ENCODE results near the gene VNN1.

VNN1 gene

GRCh38 chr6:132742495-132742894 is 28.6 kb upstream of the VNN1 start:
- H3K4me3 ChIP-seq (ENCODE audit: low read length): no peak overlapping the region
- no peak overlapping the region for H3K4me2 ChIP-seq (ENCODE audit: low read length)
- no peak overlapping the region for H3K9ac ChIP-seq (ENCODE audit: low read depth, low read length)
- peaks cover 3% of the 10 kb centered on the region for H3K27me3 ChIP-seq (ENCODE audit: control insufficient read depth, insufficient read depth, low read length)
- no peaks in the 10 kb centered on the region for H3K4me1 ChIP-seq (ENCODE audit: control insufficient read depth, insufficient read depth, low read length)
- H3K36me3 ChIP-seq (ENCODE audit: insufficient read depth, low read length): no peaks in the 10 kb centered on the region
- no peaks in the 10 kb centered on the region for H3K9me3 ChIP-seq (replicated peaks; ENCODE audit: low read length)

- Histone ChIP-seq H3K4me3 (ENCODE audit: low read length) (no peak overlapping the region), H3K27me3 (ENCODE audit: control insufficient read depth, insufficient read depth, low read length) (peaks cover 8% of the 10 kb centered on the region), H3K4me1 (ENCODE audit: control insufficient read depth, insufficient read depth, low read length) (no peaks in the 10 kb centered on the region), H3K9me3 (replicated peaks; ENCODE audit: low read length) (no peaks in the 10 kb centered on the region), H3K9ac (ENCODE audit: low read depth, low read length) (no peak overlapping the region), H3K36me3 (ENCODE audit: insufficient read depth, low read length) (no peaks in the 10 kb centered on the region), H3K4me2 (ENCODE audit: low read length) (no peak overlapping the region)
These were observed 27.4 kb upstream of the VNN1 start for GRCh38 chr6:132741281-132741680.

- Histone ChIP-seq H3K27me3 (ENCODE audit: control insufficient read depth, insufficient read depth, low read length) (peaks cover 11% of the 10 kb centered on the region), H3K9ac (ENCODE audit: low read depth, low read length) (no peak overlapping the region), H3K4me3 (ENCODE audit: low read length) (no peak overlapping the region), H3K4me1 (ENCODE audit: control insufficient read depth, insufficient read depth, low read length) (no peaks in the 10 kb centered on the region), H3K9me3 (replicated peaks; ENCODE audit: low read length) (no peaks in the 10 kb centered on the region), H3K4me2 (ENCODE audit: low read length) (no peak overlapping the region), H3K36me3 (ENCODE audit: insufficient read depth, low read length) (no peaks in the 10 kb centered on the region)
These were observed 22.4 kb upstream of the VNN1 start for GRCh38 chr6:132736239-132736638.

GRCh38 chr6:132734694-132735236 is 20.9 kb upstream of the VNN1 start:
- no peak overlapping the region for H3K4me2 ChIP-seq (ENCODE audit: low read length)
- no peaks in the 10 kb centered on the region for H3K36me3 ChIP-seq (ENCODE audit: insufficient read depth, low read length)
- peaks cover 11% of the 10 kb centered on the region for H3K27me3 ChIP-seq (ENCODE audit: control insufficient read depth, insufficient read depth, low read length)
- H3K9me3 ChIP-seq (replicated peaks; ENCODE audit: low read length): no peaks in the 10 kb centered on the region
- H3K9ac ChIP-seq (ENCODE audit: low read depth, low read length): no peak overlapping the region
- H3K4me3 ChIP-seq (ENCODE audit: low read length): no peak overlapping the region
- H3K4me1 ChIP-seq (ENCODE audit: control insufficient read depth, insufficient read depth, low read length): no peaks in the 10 kb centered on the region

GRCh38 chr6:132733814-132734213 is 20.0 kb upstream of the VNN1 start:
- H3K4me3 ChIP-seq (ENCODE audit: low read length): no peak overlapping the region
- no peaks in the 10 kb centered on the region for H3K9me3 ChIP-seq (replicated peaks; ENCODE audit: low read length)
- H3K4me1 ChIP-seq (ENCODE audit: control insufficient read depth, insufficient read depth, low read length): no peaks in the 10 kb centered on the region

GRCh38 chr6:132733283-132733682 is 19.4 kb upstream of the VNN1 start:
- H3K4me2 ChIP-seq (ENCODE audit: low read length): no peak overlapping the region

More at GRCh38 chr6:132733814-132734213, 20.0 kb upstream of the VNN1 start:
- Histone ChIP-seq H3K4me2 (ENCODE audit: low read length) (no peak overlapping the region), H3K36me3 (ENCODE audit: insufficient read depth, low read length) (no peaks in the 10 kb centered on the region), H3K9ac (ENCODE audit: low read depth, low read length) (no peak overlapping the region), H3K27me3 (ENCODE audit: control insufficient read depth, insufficient read depth, low read length) (peaks cover 11% of the 10 kb centered on the region)

GRCh38 chr6:132731086-132731485 is 17.2 kb upstream of the VNN1 start:
- Histone ChIP-seq H3K4me1 (ENCODE audit: control insufficient read depth, insufficient read depth, low read length) (no peaks in the 10 kb centered on the region), H3K4me2 (ENCODE audit: low read length) (no peak overlapping the region), H3K9me3 (replicated peaks; ENCODE audit: low read length) (no peaks in the 10 kb centered on the region), H3K27me3 (ENCODE audit: control insufficient read depth, insufficient read depth, low read length) (peaks cover 2% of the 10 kb centered on the region), H3K4me3 (ENCODE audit: low read length) (no peak overlapping the region), H3K36me3 (ENCODE audit: insufficient read depth, low read length) (no peaks in the 10 kb centered on the region), H3K9ac (ENCODE audit: low read depth, low read length) (no peak overlapping the region)

More at GRCh38 chr6:132733283-132733682, 19.4 kb upstream of the VNN1 start:
- Histone ChIP-seq H3K4me3 (ENCODE audit: low read length) (no peak overlapping the region), H3K9ac (ENCODE audit: low read depth, low read length) (no peak overlapping the region), H3K36me3 (ENCODE audit: insufficient read depth, low read length) (no peaks in the 10 kb centered on the region), H3K9me3 (replicated peaks; ENCODE audit: low read length) (no peaks in the 10 kb centered on the region), H3K4me1 (ENCODE audit: control insufficient read depth, insufficient read depth, low read length) (no peaks in the 10 kb centered on the region), H3K27me3 (ENCODE audit: control insufficient read depth, insufficient read depth, low read length) (peaks cover 8% of the 10 kb centered on the region)

GRCh38 chr6:132730560-132730959 is 16.7 kb upstream of the VNN1 start:
- Histone ChIP-seq H3K4me2 (ENCODE audit: low read length) (no peak overlapping the region), H3K9ac (ENCODE audit: low read depth, low read length) (no peak overlapping the region), H3K4me1 (ENCODE audit: control insufficient read depth, insufficient read depth, low read length) (no peaks in the 10 kb centered on the region), H3K36me3 (ENCODE audit: insufficient read depth, low read length) (no peaks in the 10 kb centered on the region), H3K27me3 (ENCODE audit: control insufficient read depth, insufficient read depth, low read length) (no peaks in the 10 kb centered on the region), H3K4me3 (ENCODE audit: low read length) (no peak overlapping the region), H3K9me3 (replicated peaks; ENCODE audit: low read length) (no peaks in the 10 kb centered on the region)

- H3K9me3 ChIP-seq (replicated peaks; ENCODE audit: low read length): no peaks in the 10 kb centered on the region
- H3K9ac ChIP-seq (ENCODE audit: low read depth, low read length): no peak overlapping the region
- H3K27me3 ChIP-seq (ENCODE audit: control insufficient read depth, insufficient read depth, low read length): no peaks in the 10 kb centered on the region
- no peak overlapping the region for H3K4me2 ChIP-seq (ENCODE audit: low read length)
- H3K4me1 ChIP-seq (ENCODE audit: control insufficient read depth, insufficient read depth, low read length): no peaks in the 10 kb centered on the region
- no peak overlapping the region for H3K4me3 ChIP-seq (ENCODE audit: low read length)
- no peaks in the 10 kb centered on the region for H3K36me3 ChIP-seq (ENCODE audit: insufficient read depth, low read length)
These were observed 14.8 kb upstream of the VNN1 start for GRCh38 chr6:132728616-132729015.

- Histone ChIP-seq H3K4me1 (ENCODE audit: control insufficient read depth, insufficient read depth, low read length) (no peaks in the 10 kb centered on the region), H3K36me3 (ENCODE audit: insufficient read depth, low read length) (no peaks in the 10 kb centered on the region), H3K27me3 (ENCODE audit: control insufficient read depth, insufficient read depth, low read length) (no peaks in the 10 kb centered on the region), H3K9me3 (replicated peaks; ENCODE audit: low read length) (no peaks in the 10 kb centered on the region), H3K4me3 (ENCODE audit: low read length) (no peak overlapping the region), H3K4me2 (ENCODE audit: low read length) (no peak overlapping the region), H3K9ac (ENCODE audit: low read depth, low read length) (no peak overlapping the region)
These were observed 12.7 kb upstream of the VNN1 start for GRCh38 chr6:132726608-132726975.

- Histone ChIP-seq H3K9ac (ENCODE audit: low read depth, low read length) (no peak overlapping the region), H3K4me1 (ENCODE audit: control insufficient read depth, insufficient read depth, low read length) (no peaks in the 10 kb centered on the region), H3K4me2 (ENCODE audit: low read length) (no peak overlapping the region), H3K9me3 (replicated peaks; ENCODE audit: low read length) (no peaks in the 10 kb centered on the region), H3K36me3 (ENCODE audit: insufficient read depth, low read length) (no peaks in the 10 kb centered on the region), H3K4me3 (ENCODE audit: low read length) (no peak overlapping the region), H3K27me3 (ENCODE audit: control insufficient read depth, insufficient read depth, low read length) (no peaks in the 10 kb centered on the region)
These were observed 12.2 kb upstream of the VNN1 start for GRCh38 chr6:132725947-132726607.

- H3K9ac ChIP-seq (ENCODE audit: low read depth, low read length): no peak overlapping the region
- no peak overlapping the region for H3K4me2 ChIP-seq (ENCODE audit: low read length)
- H3K27me3 ChIP-seq (ENCODE audit: control insufficient read depth, insufficient read depth, low read length): no peaks in the 10 kb centered on the region
- no peaks in the 10 kb centered on the region for H3K4me1 ChIP-seq (ENCODE audit: control insufficient read depth, insufficient read depth, low read length)
- no peaks in the 10 kb centered on the region for H3K9me3 ChIP-seq (replicated peaks; ENCODE audit: low read length)
- H3K36me3 ChIP-seq (ENCODE audit: insufficient read depth, low read length): no peaks in the 10 kb centered on the region
- no peak overlapping the region for H3K4me3 ChIP-seq (ENCODE audit: low read length)
These were observed 11.6 kb upstream of the VNN1 start for GRCh38 chr6:132725471-132725870.
